HG02840 (cell line): ENCODE results near the gene IL12RB2.
A peak's percentile ranks its signal among the peaks of the same experiment; 100 is the strongest.

Source experiments
- ATAC-seq: cut with Tn5 transposase; IDR thresholded peaks from one replicate; pipeline ENCODE4 v1.9.1; 2021; ENCODE audit warnings: mild to moderate bottlenecking, moderate library complexity, moderate number of reproducible peaks; ENCODE audit not compliant: unreplicated experiment, low FRiP score

The IL12RB2 gene

GRCh38 chr1:67347688-67348472 lies 40.2 kb downstream of the IL12RB2 start:
- no peak for ATAC-seq

GRCh38 chr1:67348586-67349252 lies 41.0 kb downstream of the IL12RB2 start:
- ATAC-seq = no peak

DNA sequence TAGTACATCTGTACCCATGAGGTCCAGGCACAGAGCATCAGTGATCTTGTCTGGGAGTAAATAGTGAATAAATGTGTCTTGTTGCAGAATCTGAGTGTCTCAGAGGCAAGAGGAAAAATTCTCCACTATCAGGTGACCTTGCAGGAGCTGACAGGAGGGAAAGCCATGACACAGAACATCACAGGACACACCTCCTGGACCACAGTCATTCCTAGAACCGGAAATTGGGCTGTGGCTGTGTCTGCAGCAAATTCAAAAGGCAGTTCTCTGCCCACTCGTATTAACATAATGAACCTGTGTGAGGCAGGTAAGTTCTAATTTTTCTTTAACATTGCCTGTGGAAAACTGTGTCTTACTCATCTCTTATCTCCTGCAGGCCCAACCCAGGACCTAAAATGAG lies 43.1 kb downstream of the IL12RB2 start:
- ATAC-seq = peak; percentile 70

GRCh38 chr1:67352211-67352610 lies 44.5 kb downstream of the IL12RB2 start:
- no peak for ATAC-seq

GRCh38 chr1:67355745-67356424 lies 48.2 kb downstream of the IL12RB2 start:
- no peak for ATAC-seq

GRCh38 chr1:67359592-67359991 lies 51.9 kb downstream of the IL12RB2 start:
- ATAC-seq = no peak

- ATAC-seq = no peak
Measured at GRCh38 chr1:67361641-67362040, 54.0 kb downstream of the IL12RB2 start.

GRCh38 chr1:67367370-67368045 lies 59.8 kb downstream of the IL12RB2 start:
- ATAC-seq = no peak

GRCh38 chr1:67368046-67368514 lies 60.4 kb downstream of the IL12RB2 start:
- no peak for ATAC-seq

GRCh38 chr1:67371043-67371442 lies 63.4 kb downstream of the IL12RB2 start:
- no peak for ATAC-seq

GRCh38 chr1:67371681-67372080 lies 64.0 kb downstream of the IL12RB2 start:
- ATAC-seq = no peak

DNA sequence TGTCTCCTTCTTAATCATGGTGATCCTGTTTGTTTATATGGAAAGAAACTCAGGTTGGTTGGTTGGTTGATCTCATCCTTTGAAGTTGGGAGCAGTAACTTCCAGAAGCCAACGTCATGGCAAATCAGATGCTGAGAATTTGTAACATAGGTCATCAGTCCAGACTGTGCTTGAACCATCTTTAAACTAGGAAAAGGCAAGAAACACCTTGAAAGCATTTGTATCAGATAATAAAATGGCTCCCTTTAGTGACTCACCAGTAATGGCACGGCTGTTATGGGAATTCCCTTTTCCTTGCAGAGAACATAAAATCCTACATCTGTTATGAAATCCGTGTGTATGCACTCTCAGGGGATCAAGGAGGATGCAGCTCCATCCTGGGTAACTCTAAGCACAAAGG lies 64.5 kb downstream of the IL12RB2 start:
- ATAC-seq = no peak

DNA sequence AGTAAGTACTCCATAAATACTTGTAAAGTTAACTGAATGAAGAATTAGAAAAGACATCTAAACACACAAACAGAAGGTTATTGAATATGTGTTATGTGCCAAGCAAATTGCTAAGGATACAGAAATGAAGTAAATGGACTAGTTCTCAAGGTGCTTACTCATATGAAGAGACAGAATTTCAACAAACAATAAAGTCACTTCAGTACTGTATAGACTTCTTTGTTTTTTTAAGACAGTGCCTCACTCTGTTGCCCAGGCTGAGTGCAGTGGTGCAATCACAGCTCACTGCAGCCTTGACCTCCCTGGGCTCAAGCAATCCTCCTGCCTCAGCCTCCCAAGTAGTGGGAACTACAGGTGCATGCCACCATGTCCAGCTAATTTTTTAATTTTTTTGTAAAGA lies 65.2 kb downstream of the IL12RB2 start:
- no peak for ATAC-seq

GRCh38 chr1:67376381-67376780 lies 68.7 kb downstream of the IL12RB2 start:
- no peak for ATAC-seq

DNA sequence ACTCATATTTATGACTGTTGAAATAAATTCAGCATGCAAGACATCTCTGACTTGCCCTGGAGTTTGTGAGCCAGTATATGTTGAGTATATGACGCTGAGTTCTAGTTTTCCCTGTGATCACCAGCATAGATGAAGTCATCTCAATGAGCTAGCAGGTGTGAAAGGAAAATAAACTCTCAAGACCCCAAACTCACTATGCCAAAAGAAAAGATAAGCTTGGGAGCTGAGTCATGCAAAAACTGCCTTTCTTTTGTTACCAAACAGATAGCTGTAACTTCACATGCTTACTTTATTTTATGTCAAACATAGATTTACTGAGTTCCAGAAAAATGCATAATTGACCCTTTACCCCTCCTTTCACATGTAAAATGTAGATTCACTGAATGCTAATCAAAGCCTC lies 69.6 kb downstream of the IL12RB2 start:
- no peak for ATAC-seq

DNA sequence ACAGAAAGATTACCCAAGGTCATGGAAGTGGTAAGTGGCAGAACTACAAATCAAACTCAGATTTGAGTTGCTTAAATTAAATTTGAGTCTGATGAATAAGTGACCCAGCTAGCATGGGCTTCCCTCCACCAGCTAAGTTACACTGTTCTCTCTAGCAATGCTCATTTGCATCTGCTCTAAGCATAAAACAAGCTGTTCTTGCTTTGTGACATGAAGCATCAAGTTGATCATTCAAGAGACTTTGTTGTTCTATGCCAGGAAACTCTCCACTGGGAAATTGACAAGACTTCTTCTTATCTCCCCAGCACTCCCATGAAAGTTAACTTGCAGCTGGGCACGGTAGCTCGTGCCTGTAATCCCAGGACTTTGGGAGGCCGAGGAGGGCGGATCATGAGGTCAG lies 73.5 kb downstream of the IL12RB2 start:
- no peak for ATAC-seq

- ATAC-seq = no peak
Measured at GRCh38 chr1:67382292-67382691, 74.6 kb downstream of the IL12RB2 start.

DNA sequence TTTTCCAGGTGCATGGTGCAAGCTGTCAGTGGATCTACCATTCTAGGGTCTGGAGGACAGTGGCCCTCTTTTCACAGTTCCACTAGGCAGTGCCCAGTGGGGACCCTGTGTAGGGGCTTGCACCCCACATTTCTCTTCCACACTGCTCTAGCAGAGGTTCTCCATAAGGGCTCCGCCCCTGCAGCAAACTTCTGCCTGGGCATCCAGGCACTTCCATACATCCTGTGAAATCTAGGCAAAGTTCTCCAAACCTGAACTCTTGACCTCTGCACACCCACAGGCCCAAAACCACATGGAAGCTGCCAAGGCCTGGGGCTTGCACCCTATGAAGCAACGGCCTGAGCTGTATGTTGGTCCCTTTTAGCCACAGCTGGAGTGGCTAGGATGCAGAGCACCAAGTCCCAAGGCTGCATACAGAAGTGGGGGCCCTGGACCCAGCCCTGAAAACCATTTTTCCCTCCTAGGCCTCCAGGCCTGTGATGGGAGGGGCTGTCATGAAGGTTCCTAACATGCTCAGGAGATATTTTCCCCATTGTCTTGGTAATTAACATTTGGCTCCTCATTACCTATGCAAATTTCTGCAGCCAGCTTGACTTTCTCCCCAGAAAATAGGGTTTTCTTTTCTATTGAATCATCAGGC lies 76.4 kb downstream of the IL12RB2 start:
- no peak for ATAC-seq

DNA sequence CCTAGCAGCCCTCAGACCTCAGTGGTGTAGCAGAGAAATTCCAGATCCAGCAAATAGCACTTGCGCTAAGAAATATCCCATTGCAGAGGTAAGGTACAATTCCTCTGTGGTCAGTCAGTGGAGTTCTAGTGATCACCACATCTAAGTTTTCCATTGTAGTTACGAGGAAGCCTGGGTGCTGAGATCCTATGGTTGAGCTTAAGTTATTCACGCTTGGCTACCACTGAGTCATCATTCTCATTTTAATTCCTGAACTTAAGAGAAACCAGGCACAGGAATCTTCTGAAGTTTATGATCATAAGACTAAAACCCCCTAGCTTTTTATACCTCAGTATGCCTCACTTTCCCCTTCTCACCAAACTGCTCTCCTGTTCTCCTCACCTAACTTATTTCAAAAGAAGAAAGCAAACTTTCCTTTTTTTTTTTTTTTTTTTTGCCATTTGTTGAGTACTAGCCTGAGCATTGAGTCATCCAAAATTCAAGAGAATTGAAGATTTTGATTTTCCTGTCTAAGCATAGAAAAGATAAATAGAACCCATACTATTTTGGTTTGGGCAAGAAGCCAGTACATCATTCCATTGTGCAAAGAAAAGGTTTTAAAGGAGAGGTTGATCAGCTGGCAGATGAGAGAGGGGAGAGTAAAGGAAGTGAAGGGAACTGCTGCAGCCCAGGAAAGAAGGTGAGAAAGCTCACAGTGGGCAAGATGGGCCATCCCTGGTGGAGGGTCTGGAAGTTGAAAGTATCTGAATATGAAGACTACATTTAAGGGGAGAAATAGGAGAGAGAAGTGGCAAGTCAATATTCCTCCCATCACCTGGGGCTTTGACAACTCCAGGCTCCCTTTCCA lies 82.6 kb downstream of the IL12RB2 start:
- ATAC-seq = no peak
